Activated CD8-positive, alpha-beta memory T cell treated with anti-CD3 and anti-CD28 coated beads, Interleukin-2, amount 10 ng/mL, durations not matched to agents 7 days and 5 days (primary cell): ENCODE results near the gene ZNF618. TPM values are rescaled to one million over a fixed set of nuclear protein-coding genes. Genes with fewer than 3 reads are reported as not detected.
"Not testable (repeated sequence)": the region's sequence is repeated elsewhere in the genome, so short reads cannot be mapped to it uniquely, and the experiment has no call there.

Experiments used
- ATAC-seq: fragments of 150-1000 bp; cut with Tn5 transposase; one replicate; pipeline ENCODE4 v1.10.0; 2021; ENCODE audit warnings: moderate library complexity
- CTCF ChIA-PET: fragments of 350-600 bp; sonication (Branson Sonifier 250); formaldehyde crosslinking; loops from one replicate; lab custom pipeline; 2021; ENCODE audit warnings: antibody characterized with exemption; lab: Charles Lee
- DNase-seq: peaks from one replicate; pipeline ENCODE4 v3.0.0-alpha.2; 2020
- H3K27ac Mint-ChIP-seq: one replicate; pipeline ENCODE4 v1.8.0; 2021; ENCODE audit warnings: mild to moderate bottlenecking, mixed read lengths
- H3K27me3 Mint-ChIP-seq: one replicate; pipeline ENCODE4 v1.8.0; 2021; ENCODE audit warnings: mixed read lengths
- H3K36me3 Mint-ChIP-seq: one replicate; pipeline ENCODE4 v1.8.0; 2021; ENCODE audit warnings: mild to moderate bottlenecking, mixed read lengths
- H3K4me1 Mint-ChIP-seq: one replicate; pipeline ENCODE4 v1.8.0; 2021; ENCODE audit warnings: mixed read lengths
- H3K4me3 Mint-ChIP-seq: one replicate; pipeline ENCODE4 v1.8.0; 2021; ENCODE audit warnings: mild to moderate bottlenecking, moderate library complexity, mixed read lengths
- H3K9me3 Mint-ChIP-seq: one replicate; pipeline ENCODE4 v1.8.0; 2022; ENCODE audit warnings: low read depth, mixed read lengths
- total RNA-seq, 2 experiments: library from RNA; stranded (reverse); gene quantifications; one replicate each; pipeline ENCODE4 v1.2.3, GENCODE V29; 2021

ZNF618 gene
- total RNA-seq, 2 experiments from 2014 or later, result 0.54 to 0.79 TPM

DNA sequence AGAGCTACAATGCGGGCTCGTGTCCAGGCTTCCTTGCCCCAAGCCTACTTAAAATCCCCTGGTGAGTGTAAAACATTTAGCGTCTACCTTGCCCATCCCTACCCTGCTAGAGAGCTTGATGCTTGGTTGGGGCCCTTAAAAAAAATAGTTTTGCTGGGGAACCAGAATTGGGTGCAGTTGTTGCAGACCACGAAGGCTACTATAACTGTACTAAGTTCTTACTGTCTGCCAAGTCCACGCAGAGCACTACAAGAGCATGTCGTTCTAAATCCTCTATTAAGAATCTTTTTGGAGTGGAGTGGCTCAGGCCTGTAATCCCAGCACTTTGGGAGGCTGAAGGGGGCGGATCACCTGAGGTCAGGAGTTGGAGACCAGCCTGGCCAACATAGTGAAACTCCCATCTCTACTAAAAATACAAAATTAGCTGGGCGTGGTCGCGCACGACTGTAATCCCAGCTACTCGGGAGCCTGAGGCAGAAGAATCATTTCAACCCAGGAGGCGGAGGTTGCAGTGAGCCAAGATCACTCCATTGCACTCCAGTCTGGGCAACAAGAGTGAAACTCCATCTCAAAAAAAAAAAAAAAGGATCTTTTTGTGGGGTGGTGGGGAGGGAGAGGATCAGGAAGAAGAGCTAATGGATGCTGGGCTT lies 206.8 kb downstream of the ZNF618 start:
- not testable (repeated sequence) for H3K4me3 Mint-ChIP-seq, H3K4me1 Mint-ChIP-seq, H3K36me3 Mint-ChIP-seq, ATAC-seq, H3K27me3 Mint-ChIP-seq, H3K27ac Mint-ChIP-seq, H3K9me3 Mint-ChIP-seq, DNase-seq
- CTCF ChIA-PET, result interaction anchor here (0.6 to 3.4 kb wide), 29 partner anchors 9 to 227 kb away, joined by 3 to 47 read pairs (median 3); partner anchors contain the start of genes COL27A1 and KIF12

DNA sequence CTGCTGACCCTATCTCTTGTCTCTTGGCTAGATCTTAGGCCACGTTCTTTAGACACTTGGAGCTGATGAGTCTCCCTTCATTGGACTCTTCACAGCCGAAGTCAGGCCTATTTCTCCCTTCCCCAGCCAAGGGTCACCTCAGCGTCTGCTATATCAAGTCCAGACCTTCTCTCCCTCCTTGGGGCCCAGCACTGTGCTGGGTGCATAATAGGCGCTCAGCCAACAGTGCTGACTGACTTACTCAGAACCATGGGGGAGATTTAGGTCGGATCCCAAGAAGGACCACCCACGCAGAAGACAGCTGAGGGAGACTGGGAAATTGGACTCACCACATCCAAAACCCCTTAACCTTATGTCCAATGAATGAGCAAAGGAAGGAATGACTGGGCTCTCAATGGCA lies 207.6 kb downstream of the ZNF618 start:
- DNase-seq, result no peak
- Mint-ChIP-seq H3K4me3 (no peak overlapping the region), H3K27ac (no peak overlapping the region), H3K9me3 (no peaks in the 10 kb centered on the region), H3K4me1 (no peaks in the 10 kb centered on the region), H3K27me3 (peaks cover 3% of the 10 kb centered on the region), H3K36me3 (no peaks in the 10 kb centered on the region)
- CTCF ChIA-PET, result interaction anchor here (0.9 to 3.4 kb wide), 12 partner anchors 10 to 207 kb away, joined by 3 to 47 read pairs (median 9); partner anchors contain the start of genes COL27A1 and KIF12
- no peak for ATAC-seq

DNA sequence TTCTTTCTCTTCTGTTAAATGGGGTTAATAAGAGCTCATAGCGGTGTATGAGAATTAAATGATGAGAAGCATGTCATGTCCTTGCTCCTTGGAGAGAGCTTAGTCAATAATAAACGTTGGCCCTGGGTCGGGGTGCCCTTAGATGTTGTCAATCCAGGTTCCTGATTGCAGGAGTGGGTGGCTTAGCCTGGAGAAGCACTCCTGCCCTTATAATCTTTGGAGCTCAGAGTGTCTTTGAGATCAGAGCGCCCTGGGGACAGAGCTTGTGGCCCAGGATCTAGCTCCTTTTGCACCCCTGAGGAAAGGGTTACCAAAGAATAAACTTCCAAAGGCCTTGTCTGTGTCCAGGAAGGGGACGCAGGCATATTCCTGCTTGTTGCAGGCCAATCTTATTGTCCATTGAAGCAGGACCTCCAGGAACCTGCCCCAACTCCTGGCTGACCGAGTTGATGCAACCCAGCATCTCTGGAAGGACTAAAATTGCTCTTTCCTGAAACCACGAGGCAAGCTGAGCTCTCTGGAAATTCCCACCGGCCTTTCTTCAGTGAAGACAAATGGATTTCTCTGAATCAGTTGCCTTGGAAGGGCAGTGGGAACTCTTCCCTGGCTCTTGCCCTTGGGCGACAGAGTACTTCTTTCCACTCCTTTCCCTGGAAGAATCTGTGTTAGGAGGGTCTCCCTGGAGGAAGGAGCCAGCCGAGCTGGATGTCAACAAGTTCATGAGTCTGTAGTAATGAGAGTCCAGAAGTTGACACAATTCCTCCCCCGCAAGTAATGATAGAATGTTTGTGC lies 208.4 kb downstream of the ZNF618 start:
- Mint-ChIP-seq H3K27ac (no peak overlapping the region), H3K9me3 (no peaks in the 10 kb centered on the region), H3K27me3 (peaks cover 3% of the 10 kb centered on the region), H3K4me3 (no peak overlapping the region), H3K4me1 (no peaks in the 10 kb centered on the region), H3K36me3 (no peaks in the 10 kb centered on the region)
- DNase-seq (no peak), ATAC-seq (no peak)
- CTCF ChIA-PET, result interaction anchor here (0.7 to 3.4 kb wide), 5 partner anchors 23 to 207 kb away, joined by 3 to 47 read pairs (median 15); partner anchors contain the start of gene COL27A1

DNA sequence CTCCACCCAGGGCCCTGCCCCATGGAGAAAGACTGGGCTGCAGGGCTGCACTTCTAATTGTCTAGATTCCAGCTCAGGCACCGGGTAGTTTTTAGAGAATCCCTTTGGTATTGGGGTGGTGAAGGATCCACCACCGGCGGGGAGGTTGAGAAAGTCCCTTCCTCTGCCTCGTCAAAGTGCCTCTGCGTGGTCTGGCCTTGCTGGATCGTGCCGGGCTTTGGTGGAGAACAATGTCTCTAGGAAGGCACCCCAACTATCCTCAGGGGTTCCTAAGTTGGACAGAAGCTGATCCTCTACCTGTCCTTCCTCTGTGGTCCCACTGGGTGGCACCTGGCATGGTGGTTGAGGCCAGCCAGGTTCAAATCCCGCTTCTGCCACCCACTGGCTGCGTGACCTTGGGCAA lies 209.3 kb downstream of the ZNF618 start:
- no peak overlapping the region for H3K4me3 Mint-ChIP-seq
- no peaks in the 10 kb centered on the region for H3K4me1 Mint-ChIP-seq
- H3K36me3 Mint-ChIP-seq, result no peaks in the 10 kb centered on the region
- no peak overlapping the region for H3K27ac Mint-ChIP-seq
- no peak for ATAC-seq
- CTCF ChIA-PET, result interaction anchor here (0.7 kb wide), 1 partner anchor 46 kb away, joined by 3 read pairs; no protein-coding TSS in a partner anchor
- DNase-seq, result no peak
- H3K27me3 Mint-ChIP-seq, result peaks cover 4% of the 10 kb centered on the region
- H3K9me3 Mint-ChIP-seq, result no peaks in the 10 kb centered on the region

DNA sequence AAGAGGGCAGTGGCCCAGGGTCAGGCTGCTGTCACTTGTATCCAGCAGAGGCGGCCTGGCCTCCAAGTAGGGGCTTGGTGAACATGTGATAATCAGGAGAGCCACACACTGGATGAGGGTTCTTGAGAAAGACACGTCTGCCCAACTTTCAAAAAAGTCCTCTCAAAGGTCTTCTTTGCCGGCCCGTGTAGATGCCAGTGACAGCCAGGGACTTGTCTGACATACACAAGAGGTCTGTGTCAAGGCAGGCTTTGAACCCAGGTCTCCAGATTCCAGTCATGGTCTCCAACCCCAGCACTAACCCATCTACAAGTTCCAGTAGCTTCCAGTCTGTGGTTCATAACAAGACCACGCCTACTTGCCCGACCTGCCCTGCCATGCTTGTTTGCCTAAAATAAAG lies 209.9 kb downstream of the ZNF618 start:
- no peak for DNase-seq
- Mint-ChIP-seq H3K27me3 (peaks cover 6% of the 10 kb centered on the region), H3K27ac (no peak overlapping the region), H3K9me3 (no peaks in the 10 kb centered on the region), H3K4me3 (no peak overlapping the region), H3K36me3 (no peaks in the 10 kb centered on the region), H3K4me1 (no peaks in the 10 kb centered on the region)
- CTCF ChIA-PET, result interaction anchor here (0.7 to 0.8 kb wide), 2 partner anchors 46 to 112 kb away, joined by 3 read pairs; no protein-coding TSS in a partner anchor
- no peak for ATAC-seq

DNA sequence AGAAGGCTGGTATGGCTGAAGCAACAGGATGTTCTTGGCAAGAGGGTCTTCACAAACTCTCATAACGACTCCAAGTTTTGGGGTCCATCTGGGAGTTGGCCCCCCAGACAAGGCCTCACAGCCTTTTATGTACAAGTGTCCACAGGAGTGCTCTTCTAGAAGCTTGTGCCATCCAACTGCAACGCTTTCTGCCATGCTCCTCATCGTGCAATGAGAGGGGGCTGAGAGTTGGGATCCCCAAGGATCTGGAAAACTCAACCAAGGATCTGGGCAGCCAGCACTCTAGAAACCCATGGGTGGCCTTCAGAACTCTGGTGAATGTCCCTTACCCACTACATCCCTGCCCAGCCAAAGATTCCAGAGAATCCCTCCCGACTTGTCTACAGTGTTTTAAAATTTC lies 210.5 kb downstream of the ZNF618 start:
- ATAC-seq (no peak), DNase-seq (no peak)
- H3K4me3 Mint-ChIP-seq, result no peak overlapping the region
- H3K36me3 Mint-ChIP-seq, result no peaks in the 10 kb centered on the region
- H3K9me3 Mint-ChIP-seq, result no peaks in the 10 kb centered on the region
- no peaks in the 10 kb centered on the region for H3K4me1 Mint-ChIP-seq
- peaks cover 6% of the 10 kb centered on the region for H3K27me3 Mint-ChIP-seq
- CTCF ChIA-PET, result interaction anchor here (0.8 kb wide), 1 partner anchor 111 kb away, joined by 3 read pairs; no protein-coding TSS in a partner anchor
- no peak overlapping the region for H3K27ac Mint-ChIP-seq

DNA sequence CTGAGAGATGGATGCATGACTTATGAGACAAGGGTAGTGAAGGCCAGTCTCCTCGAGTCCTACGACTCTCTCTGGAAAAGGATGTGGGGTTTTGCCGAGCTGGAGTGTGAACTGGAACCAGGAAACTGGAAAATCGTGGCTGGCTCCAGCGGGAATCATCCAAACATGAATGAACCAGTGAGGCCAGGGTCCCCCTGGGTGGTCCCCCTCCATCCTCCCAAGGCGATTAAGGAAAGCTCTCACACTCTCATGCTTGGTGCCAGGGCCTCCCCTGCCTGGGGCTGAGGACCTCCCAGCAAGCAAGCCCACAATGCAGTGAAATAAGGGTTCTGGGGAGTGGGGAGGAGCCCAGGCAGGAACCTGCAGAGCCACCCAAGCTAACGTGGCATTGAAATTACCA lies 211.6 kb downstream of the ZNF618 start:
- no peak for ATAC-seq
- DNase-seq, result no peak
- H3K9me3 Mint-ChIP-seq, result no peaks in the 10 kb centered on the region
- no peak overlapping the region for H3K4me3 Mint-ChIP-seq
- CTCF ChIA-PET, result no interaction called here
- no peaks in the 10 kb centered on the region for H3K36me3 Mint-ChIP-seq
- H3K27me3 Mint-ChIP-seq, result peaks cover 6% of the 10 kb centered on the region
- no peak overlapping the region for H3K27ac Mint-ChIP-seq
- no peaks in the 10 kb centered on the region for H3K4me1 Mint-ChIP-seq

DNA sequence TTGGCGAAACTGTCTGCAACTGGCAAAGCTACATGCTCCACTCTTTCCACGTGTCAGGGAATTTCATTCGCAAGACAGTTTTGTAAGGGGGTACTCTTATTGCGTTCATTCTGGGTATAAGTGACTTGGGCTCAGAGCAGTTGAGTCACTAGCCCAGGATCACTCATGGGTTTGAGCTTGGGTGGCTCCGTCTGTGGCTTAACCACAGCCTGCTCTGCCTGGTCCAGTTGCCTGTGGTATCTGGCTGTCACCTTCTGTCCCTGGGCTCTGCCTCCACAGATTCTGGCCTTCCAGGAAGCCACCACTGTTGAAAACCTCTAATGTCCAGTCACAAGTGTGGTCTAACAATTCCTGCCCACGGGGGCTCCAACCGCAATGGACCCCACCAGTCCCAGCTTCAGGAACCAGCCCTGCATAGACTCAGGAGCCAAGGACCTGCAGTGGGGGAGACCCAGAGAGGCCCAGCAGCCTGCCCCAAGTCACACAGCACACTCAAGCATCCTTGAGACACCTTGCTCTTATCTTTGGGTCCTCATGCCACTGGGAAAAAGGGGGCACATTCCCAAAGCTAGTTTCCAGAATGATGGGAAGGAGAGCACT lies 212.6 kb downstream of the ZNF618 start:
- Mint-ChIP-seq H3K4me3 (no peak overlapping the region), H3K9me3 (no peaks in the 10 kb centered on the region), H3K4me1 (no peaks in the 10 kb centered on the region), H3K27ac (no peak overlapping the region), H3K36me3 (no peaks in the 10 kb centered on the region), H3K27me3 (peaks cover 5% of the 10 kb centered on the region)
- ATAC-seq, result no peak
- CTCF ChIA-PET, result no interaction called here
- no peak for DNase-seq

DNA sequence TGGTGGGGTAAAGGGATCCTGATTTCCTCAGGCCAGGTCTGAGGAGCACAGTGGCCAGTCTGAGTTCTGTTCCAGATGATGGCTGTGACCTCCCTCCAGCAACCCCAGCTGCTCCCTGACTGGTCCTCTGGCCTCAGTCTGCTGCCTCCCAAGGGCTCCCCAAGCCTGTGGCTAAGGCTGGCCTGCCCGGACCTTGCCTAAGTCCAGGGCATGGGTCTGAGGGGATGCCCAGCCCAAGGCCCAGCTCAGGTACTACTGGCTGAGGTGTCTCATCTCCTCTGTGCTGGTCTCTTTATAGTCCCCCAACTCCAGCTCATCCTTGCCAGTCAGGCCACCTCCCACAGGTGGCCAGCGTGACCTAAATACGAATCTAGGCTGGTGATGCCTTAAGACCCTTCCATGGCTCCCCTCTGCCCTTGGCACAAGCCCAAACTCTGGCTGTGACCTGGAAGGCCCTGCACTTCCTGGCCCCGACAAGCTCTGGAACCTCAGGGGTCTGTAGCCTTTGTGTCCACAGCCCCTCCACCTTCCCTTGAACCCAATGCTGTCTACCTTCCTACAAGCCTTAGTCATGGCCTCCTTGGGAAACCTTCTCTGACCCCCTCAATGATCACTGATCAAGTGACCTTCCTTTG lies 213.2 kb downstream of the ZNF618 start:
- H3K9me3 Mint-ChIP-seq, result no peaks in the 10 kb centered on the region
- CTCF ChIA-PET, result no interaction called here
- peaks cover 5% of the 10 kb centered on the region for H3K27me3 Mint-ChIP-seq
- H3K4me3 Mint-ChIP-seq, result no peak overlapping the region
- H3K27ac Mint-ChIP-seq, result no peak overlapping the region
- no peaks in the 10 kb centered on the region for H3K4me1 Mint-ChIP-seq
- no peak for ATAC-seq
- no peak for DNase-seq
- H3K36me3 Mint-ChIP-seq, result no peaks in the 10 kb centered on the region

DNA sequence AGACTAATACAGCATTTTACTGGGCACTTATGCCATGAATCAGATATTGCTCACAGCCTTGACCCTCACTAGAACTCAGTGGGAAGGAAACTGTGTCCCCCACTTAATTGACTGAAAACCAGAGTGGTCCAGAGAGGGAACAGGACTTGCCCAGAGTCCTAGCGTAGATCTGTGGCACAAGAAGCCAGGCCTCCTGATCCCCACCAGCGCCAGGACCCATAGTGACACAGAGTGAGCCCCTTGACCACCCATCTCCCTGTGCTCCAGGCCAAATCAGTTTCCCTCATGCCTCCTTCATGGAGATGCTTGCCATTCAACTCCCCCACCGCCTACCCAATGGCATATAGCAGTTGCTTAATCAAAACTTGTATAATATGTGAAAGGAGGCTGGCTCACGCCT lies 214.7 kb downstream of the ZNF618 start:
- Mint-ChIP-seq H3K4me3 (no peak overlapping the region), H3K27me3 (peaks cover 5% of the 10 kb centered on the region), H3K36me3 (no peaks in the 10 kb centered on the region), H3K9me3 (no peaks in the 10 kb centered on the region), H3K27ac (no peak overlapping the region), H3K4me1 (no peaks in the 10 kb centered on the region)
- DNase-seq (no peak), ATAC-seq (no peak)
- CTCF ChIA-PET, result interaction anchor here (1.0 kb wide), 1 partner anchor 8 kb away, joined by 5 read pairs; no protein-coding TSS in a partner anchor

DNA sequence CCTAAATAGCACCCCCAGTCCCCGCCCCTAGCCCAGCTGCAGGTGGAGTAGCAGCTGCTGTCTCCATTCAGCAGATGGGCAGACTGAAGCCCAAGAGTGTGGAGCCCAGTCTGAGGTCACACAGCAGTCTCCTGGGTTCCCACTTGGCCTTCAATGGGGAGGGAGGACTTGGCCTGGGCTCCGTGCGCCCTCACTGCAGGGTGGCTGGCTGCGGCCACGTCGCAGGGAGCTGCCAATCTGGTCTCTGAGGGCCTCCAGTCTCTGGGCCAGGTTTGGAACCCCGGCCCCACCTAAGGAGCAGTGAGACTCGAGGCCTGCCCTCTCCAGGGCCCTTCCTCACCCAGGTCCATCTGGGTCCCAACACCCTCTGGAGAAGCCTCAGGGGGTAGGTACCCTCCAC lies 215.6 kb downstream of the ZNF618 start:
- DNase-seq (no peak), ATAC-seq (no peak)
- Mint-ChIP-seq H3K27ac (no peak overlapping the region), H3K36me3 (no peaks in the 10 kb centered on the region), H3K9me3 (no peaks in the 10 kb centered on the region), H3K4me3 (no peak overlapping the region), H3K27me3 (peaks cover 10% of the 10 kb centered on the region), H3K4me1 (no peaks in the 10 kb centered on the region)
- CTCF ChIA-PET, result interaction anchor here (1.0 to 1.1 kb wide), 2 partner anchors 9 to 13 kb away, joined by 3 to 5 read pairs; no protein-coding TSS in a partner anchor

DNA sequence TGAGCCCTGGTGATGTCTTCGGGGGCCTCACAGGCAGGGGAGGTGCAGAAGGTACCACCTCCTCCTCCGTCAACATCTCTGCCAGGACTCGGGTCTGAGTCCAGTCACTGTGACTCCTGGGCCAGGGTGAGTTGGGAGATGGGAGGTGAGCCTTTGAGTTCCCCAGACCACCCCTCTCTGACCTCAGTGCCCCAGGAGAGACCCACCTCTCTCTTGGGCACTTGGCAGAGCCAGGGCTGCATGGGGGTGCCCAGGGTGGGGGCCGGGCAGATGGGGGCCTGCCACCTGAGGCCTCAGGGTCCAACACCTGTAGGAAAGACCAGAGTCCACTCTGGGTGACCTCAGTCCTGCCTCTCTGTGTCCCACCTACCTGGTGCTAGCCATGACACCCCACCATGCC lies 216.2 kb downstream of the ZNF618 start:
- Mint-ChIP-seq H3K4me1 (no peaks in the 10 kb centered on the region), H3K36me3 (no peaks in the 10 kb centered on the region), H3K27me3 (peaks cover 17% of the 10 kb centered on the region)

DNA sequence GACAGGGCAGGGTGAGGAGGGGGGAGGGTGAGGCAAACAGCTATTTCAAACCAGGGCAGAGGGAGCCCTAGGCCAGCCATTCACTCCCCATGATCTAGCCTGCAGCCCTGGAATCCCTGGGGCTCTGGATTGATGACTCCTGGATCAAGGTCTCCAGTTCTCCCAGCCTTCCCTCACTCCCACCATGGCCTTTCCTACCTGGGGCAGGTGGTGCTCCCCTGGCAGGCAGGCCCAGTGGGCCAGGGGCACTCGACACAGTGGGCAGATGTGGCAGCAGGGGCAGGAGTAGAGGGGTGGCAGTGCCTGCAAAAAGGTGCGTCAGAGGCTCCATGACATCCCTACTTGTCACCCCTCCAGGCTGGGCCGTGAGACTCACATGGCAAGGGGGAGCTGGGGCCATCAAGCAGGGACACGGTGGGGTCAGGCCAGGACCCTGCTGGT lies 216.9 kb downstream of the ZNF618 start:
- no peak overlapping the region for H3K4me3 Mint-ChIP-seq
- no peak for ATAC-seq
- CTCF ChIA-PET, result interaction anchor here (0.6 to 2.6 kb wide), 2 partner anchors 10 to 181 kb away, joined by 3 to 11 read pairs; no protein-coding TSS in a partner anchor

More for the DNA sequence above, 216.2 kb downstream of the ZNF618 start:
- CTCF ChIA-PET, result interaction anchor here (1.1 to 2.6 kb wide), 2 partner anchors 9 to 13 kb away, joined by 3 to 11 read pairs; no protein-coding TSS in a partner anchor
- Mint-ChIP-seq H3K9me3 (no peaks in the 10 kb centered on the region), H3K4me3 (no peak overlapping the region), H3K27ac (no peak overlapping the region)
- no peak for DNase-seq
- no peak for ATAC-seq

More for the DNA sequence above, 216.9 kb downstream of the ZNF618 start:
- Mint-ChIP-seq H3K9me3 (no peaks in the 10 kb centered on the region), H3K4me1 (no peaks in the 10 kb centered on the region), H3K27ac (no peak overlapping the region), H3K27me3 (peaks cover 21% of the 10 kb centered on the region), H3K36me3 (no peaks in the 10 kb centered on the region)
- DNase-seq, result no peak
